ENCODE results near the gene CTNS.

CTNS gene

DNA sequence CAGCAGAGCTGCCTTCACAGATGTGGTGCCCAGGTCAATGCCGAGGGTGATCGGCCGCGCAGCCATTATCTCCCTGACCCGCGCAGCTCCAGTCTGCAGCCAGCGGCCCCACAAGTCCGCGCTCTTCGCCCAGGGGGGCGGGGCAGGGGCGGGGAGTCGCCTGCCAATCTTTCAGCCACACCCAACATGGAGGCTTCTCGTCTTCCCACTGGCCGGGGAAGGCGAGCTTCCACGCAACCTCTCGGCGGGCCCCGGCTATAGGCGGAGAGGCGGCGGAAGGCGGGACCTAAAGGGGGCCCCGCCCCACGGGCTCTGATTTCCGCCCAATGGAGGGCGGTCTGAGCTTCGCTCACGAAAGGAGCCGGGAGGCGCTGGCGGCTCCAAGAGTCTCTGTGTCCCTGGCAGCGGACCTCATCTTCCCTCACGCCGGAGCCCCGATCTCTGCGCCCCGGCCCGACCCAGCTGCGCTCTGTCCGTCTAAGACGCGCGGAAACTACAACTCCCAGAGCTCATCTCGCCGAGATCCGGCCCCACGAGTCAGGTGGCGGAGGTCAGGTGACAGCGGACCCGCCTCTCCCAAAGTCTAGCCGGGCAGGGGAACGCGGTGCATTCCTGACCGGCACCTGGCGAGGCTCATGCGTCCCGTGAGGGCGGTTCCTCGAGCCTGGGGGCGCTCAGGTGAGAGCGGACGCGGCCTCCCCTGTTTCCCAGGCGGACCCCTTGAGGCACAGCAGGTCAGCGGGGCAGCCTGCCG, at the start of gene CTNS, which contains the start of gene SHPK:
TSS of gene CTNS (plus strand) at position 607 of the 754 bp plus-strand sequence. CDS start 3,447 bp downstream, outside the sequence.
TSS of gene SHPK (minus strand) at position 97 of the 754 bp plus-strand sequence. CDS start at position 66, 31 bp downstream.
- peak; percentile 89 for DNase-seq

DNA sequence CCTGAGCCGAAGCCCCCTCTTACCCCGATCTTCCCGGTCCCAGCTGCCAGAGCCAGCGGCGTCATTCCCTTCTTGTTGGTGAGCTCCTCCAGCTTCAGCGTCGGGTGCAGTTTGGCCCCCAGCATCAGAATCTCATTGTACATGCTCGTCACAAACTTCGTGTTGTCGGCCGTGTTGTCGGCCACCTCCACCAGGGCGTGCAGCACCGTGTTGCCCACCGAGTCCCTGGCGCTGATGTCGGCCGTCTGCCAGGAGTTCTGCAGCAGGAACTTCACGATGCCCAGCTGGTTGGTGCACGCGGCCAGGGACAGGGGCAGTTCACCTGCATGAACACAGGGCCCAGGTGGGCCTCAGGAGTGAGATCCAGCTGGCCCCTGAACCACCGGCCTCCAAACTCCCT, 46.8 kb upstream of the CTNS start:
- no peak for DNase-seq

DNA sequence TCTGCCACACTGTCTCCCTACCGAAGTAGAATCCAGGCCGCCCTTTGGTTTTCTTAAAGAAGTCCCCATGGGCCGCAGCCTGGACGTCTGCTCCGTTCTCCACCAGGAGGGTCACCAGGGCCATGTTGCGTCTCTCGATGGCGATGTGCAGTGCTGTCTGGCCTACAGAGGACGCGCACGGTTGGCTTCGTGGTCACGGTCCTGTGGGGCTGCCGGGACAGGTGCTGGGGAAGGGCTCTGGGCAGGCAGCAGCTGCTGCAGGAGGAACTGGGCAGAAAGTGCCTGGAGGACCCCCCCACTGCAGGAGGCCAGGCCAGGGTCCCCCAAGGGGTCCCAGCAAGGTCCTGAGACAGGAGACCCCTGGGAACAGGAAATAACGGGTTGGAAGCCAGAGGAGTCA, 46.3 kb upstream of the CTNS start:
- DNase-seq, result no peak

DNA sequence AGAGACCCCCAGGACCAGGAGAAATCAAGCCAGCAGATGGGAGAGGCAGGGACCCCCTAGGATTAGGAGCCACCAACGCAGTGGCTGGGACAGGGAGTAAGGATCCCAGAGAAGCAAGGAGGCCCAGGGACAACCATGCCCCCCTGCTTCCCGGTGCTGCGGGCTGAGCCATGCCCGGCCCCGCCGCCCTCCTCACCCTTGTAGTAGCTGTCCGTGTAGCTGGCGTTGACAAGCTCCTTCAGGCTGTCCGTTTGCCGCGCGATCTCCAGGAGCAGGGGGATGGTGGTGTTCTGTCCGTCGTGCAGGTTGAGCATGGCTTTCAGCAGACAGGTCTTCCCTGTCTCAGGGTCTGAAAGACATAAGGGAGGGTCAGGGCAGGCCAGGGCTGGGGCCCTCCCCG, 45.8 kb upstream of the CTNS start:
- no peak for DNase-seq

DNA sequence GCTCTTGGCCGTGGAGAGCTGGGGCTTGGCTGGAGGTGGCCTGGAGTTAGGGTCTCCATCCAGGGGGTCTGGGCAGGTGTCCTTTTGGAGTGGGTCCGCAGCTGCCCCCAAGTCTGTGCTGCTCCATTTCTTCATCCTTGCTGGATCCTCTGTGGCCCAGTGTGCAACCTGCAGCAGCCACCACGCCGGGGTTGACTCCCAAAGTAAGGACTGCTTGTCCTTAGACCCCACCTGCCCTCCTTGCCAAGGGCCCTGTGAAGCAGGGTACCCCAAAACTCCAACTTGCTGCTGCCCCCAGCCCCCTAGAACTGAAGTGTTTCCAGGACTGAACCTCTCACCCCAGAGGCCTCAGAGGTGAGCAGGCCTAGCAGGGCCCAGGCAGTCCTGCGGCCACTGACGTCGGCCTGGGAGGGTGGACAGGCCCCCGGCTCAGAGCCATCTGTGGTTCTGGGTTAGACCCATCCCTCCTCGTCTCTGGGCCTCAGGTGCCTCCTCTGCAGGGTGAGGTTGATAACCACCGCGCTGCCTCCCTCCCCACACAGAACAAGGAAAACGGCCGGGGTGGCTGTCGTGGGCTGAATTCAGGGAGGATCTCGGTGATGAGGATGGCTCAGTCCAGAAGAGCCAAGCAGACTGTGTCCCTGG, 44.2 kb upstream of the CTNS start:
- no peak for DNase-seq

DNA sequence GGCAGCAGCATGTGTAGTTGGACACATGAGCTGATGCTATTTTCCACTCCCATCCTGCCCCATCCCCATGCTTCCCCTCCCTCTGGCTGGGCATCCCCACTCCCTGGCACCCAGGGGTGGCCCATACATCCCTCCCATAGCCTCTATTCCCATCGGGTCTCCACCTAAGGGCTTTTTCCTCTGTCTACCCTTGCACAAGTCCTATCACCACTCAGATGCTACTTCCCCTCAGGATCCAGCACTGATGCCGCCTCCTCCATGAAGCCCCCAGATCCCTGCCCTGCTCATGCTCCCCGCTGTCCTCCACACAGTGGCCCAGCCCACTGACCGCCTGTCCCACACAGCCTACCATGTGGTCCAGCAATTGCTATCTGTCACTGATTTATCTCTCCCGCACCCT, 43.2 kb upstream of the CTNS start:
- DNase-seq, result no peak

DNA sequence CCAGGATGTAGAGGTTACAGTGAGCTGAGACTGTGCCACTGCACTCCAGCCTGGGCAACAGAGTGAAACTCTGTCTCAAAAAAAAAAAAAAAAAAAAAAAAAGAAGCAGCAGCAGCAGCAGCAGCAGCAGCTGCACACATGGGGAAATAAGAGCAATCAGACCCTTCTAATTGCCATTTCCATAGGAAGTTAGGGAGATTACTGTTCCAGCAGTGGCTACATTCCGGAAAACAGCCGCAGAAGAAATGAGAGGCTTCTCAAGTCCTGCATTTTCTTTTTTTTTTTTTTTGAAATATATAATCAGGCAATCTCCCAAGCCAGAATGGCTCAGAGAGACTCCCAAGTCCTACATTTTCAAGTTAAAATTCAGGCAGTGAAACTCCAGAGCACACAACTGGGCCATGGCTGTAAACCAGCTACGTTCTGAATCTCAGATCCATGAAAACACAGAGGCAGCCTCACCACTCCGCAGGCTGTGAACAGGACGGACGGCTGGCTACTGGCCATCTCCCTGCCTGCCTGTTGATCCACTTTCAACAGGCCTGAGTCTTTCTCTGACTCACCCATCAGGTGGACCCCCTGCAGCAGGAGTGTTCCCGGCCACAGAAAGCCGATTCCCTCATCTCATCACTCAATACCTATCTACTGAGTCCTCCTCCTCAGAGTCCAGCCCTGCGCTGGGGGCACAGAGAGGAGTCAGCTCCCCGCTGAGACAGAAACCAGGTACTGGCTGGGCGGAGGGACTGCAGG, 42.3 kb upstream of the CTNS start:
- DNase-seq, result no peak

DNA sequence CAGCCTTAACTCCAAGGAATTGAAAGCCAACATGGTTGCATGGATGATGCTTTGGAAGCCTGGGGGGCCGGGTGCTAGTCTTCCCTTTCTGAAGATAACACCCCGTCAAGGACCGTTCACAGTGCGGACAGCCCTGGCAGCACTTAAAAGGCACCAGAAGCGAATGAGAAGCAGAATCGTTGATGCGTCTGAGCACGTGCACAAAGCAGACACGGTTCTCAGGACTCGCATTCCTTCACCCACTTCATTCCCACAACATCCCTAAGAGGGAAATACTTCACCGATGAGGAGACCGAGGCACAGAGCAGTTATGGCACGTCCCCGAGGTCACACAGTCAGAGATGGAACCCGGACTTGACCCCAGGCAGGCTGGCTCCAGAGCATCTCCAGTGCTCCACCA, 41.6 kb upstream of the CTNS start:
- no peak for DNase-seq

DNA sequence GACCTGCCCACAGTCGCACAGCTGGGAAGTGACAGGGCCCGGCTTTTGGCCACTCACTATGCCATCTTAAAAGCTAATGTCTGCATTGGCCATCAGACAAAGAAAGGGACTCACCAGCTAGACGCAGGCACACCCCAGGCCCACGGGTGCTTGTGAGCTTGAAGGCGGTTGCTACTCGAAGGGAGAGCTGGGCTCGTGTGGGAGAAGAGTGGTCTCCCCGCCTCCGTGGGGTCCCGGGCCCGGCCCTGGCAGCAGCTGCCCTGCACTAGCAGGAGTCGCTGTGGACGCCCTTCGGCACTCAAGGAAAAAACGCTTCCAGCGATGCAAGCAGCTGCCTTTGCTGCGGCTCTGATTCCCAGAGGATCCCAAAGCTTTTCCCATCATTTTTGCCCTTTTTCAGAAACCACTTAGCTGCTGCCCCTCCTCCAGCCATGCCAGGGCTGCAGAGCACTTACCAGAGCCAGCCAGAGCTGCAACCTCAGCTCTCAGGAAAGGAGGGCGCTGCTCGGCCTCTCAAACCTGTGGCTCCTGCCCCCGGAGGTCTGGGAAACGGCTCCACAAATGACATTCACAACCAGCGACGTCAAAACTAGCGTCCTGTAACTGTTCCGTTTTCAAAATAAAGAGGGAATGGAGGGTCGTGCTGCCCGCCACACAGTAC, 39.6 kb upstream of the CTNS start:
- no peak for DNase-seq

DNA sequence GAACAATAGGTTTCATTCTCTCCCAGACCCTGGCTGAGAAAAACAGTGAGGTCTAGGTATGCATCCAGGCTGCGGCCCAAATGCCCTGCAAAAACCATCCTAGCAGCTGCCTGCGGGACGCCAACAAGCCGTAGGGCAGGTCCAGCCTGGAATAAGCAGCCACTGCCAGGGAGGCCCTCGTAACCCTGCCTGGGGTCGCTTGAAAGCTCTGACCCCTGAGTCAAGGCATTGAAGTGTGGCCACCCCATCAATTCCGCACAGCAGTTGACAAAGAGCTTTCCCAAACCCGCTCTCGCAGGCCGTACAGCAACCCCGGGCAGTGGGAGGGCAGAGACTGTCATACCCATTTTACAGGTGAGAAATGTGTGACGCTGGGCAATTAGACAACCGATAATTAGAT, 38.5 kb upstream of the CTNS start:
- no peak for DNase-seq

DNA sequence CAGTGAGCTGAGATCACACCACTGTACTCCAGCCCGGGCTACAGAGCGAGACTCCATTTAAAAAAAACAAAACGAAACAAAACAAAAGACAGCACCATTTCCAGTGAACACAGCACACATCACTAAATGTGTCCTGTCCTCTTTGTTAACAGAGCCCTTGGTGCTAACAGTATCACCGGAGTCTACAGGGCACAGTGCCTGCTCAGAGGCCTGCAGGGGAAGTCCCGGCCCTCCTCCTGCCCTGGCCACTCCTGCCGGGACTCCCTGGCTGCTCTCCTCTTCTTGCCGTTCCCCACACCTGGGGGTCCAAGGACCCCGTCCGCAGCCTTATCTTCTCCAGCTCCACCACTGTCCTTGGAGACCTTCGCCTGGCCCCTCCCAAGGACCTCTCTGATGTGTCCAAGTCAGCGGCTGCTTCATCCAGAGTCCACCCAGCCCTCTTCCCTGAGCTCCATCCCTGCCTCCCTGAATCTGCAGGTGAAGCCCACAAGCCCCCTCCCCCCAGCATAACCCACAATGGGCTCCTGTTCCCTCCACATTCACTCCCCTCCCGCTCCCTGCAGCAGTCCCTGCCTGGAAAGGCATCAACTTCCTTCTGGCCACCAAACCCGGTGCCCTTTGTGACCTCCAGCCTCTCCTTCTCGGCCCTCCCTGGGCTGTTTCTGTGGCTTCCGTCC, 35.9 kb upstream of the CTNS start:
- no peak for DNase-seq

DNA sequence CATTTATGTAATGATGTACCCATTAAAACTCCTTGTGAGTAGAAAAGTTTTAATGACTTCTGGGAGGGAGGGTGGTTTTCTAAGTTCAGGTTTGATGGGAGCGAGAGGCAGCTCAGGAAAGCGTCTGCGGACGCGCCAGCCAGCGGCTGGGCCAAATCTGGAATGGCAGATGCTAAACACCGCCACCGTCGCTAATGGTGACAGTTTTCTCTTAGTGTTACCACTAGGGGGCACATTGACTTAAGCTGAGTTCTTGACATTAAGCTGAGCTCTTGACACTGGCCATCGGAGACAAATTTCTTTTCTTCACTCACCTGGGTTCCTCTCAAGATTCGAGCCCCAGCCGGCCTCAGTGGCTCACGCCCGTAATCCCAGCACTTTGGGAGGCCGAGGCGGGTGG, 34.1 kb upstream of the CTNS start:
- DNase-seq, result no peak

DNA sequence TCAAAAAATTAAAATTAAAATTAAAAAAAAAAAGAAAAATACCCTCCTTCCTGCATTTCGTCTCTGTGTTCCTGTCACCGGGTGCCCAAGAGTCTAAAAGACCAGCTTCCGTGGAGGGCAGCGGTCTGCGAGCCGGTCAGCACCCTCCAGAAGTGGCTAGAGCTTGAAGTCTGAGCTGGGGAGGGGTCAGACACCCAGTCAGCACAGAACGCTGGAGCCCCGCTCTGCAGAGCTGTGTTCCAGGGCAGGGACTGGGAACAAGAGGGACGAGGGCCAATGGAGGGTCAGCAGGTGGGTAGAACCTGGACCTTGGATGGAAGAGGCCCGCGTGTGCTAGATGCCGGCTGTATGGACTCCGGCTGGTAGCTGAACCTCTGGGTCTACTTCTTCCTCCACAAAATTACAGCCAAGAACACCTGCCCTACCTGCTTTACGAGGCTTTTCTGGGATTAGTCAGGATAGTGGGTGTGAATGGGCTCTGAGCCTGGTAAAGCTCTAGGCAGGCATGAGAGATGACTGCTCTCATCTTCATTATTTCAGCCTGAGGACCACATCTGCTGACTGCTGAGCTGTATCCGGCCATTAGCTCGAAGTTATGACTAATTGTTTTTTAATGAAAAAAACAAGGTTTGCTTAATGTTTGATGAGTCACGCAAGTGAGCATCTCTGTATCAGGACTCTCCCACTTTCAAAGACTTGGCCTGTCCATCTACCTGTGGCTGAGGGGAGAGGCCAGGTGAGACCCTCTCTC, 33.3 kb upstream of the CTNS start:
- DNase-seq, result no peak

DNA sequence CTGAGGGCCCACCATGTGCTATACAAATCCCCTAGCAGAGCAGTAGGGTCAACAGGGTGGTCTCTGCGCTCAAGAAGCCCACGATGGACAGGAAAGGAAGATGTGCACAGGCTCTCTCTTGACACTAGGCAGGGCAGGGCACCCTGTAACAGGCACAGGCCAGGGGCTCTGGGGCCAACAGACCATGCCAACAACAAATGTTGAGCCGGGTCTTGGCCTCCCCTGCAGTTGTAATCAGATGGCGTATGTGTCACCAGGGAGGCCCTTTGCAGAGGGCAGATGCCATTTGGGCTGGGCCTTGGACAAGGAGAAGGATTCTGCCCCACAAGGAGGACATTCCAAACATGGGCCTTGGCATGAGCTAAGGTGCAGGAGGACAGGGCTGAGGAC, 32.7 kb upstream of the CTNS start:
- DNase-seq, result no peak

DNA sequence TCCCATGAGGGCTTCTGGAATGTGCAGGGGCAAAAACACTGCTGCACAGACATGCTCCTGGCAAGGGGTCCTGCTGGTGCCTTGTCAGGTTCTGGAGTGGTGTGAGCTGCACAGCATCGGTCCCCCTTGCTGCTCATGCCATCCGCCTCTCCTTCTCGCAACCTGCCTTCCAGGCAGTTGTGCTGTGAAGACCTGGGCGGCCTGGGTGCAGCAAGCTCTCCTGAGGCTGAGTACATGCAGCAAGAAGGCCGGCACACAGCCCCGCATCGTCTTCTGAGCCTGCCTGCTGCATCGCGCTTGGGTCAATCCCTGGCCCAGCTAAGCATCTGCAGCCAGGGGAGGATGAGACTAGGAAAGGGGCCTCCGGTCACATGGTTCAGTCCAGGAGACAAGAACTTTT, 26.9 kb upstream of the CTNS start:
- DNase-seq, result no peak

DNA sequence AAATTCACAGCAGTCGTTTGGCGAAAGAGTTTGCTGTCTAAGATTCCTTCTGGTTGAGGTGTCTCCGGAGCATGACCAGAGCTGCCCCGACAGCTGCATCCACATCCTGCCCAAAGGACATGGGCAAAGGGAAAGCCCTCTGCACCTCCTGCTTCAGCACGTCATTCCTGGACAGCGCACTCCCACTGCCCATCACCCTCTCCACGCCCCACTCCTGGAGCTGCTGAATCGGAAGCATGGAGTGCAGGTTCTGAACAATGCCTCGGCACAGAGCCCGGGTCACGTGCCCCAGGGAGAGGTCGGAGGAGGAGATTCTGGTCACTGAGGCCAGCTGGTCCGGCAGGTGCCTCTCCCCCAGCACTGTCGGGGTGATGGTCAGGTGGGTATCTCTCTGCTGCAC, 26.0 kb upstream of the CTNS start:
- DNase-seq, result no peak

DNA sequence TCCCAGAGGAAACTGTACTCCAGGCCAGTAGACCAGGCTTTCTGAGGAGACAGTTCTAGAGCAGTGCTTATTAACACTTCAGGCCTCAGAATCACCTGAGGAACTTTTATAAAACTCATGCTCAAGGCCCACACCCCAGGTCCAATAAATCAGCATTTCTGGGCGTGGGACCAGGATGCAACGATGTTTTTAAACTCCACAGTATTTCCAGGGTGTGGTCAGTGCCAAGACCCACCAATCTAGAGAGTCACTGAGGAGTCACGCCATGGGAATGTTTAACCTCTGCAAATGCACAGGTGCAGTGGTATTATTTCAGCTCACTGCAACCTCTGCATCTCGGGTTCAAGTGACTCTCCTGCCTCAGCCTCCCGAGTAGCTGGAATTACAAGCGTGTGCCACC, 23.4 kb upstream of the CTNS start:
- DNase-seq, result no peak

DNA sequence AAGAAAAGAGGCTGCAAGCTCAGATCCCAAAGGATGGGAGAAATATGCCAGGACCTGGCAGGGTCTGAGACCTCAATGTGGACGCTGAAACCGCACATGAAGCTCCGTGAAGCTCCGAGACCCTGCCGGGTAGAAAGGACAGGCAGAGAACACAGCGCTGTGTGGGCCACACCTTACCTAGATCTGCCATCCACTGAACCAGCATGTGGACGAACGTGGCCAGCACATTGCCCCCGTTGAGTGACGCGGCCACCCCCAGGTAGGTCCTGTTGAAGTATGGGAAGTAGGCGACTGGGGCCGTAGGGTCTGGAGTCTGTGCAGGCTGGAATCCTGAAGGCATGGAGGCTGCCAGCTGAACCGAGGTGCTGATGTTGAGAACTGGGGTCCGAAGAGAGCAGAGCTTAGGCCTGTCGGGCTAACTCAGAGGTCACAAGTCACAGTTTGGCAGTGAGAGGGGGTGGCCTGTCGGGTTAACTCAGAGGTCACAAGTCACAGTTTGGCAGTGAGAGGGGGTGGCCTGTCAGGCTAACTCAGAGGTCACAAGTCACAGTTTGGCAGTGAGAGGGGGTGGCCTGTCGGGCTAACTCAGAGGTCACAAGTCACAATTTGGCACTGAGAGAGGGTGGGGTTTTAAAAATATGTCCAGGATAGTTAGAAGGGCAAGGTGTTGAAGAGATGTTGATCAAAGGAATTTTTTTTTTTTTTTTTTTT, 21.2 kb upstream of the CTNS start:
- no peak for DNase-seq

DNA sequence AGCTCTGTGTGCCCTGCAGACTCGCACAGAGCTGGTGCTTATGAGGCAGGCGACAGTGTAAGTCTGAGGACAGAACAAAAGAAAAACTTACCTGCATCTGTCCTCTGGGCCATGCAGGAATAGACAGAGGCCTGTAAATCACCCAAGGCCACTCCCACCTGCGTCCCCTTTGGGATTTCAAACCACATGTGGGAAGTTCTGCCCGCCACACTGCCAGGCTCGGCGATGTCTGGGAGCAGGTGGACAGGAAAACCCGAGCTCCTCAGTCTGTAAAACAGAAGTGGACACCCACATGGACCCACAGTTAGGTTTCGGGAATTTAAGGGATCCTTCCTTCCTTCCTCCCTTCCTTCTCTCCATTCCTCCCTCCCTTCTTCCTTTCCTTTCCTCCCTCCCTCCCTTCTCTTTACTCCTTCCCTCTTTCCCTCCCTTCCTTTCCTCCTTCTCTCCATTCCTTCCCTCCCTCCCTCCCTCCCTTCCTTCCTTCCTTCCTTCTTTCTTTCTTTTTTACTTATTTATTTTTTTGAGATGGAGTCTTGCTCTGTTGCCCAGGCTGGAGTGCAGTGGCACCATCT, 15.3 kb upstream of the CTNS start:
- DNase-seq, result no peak

DNA sequence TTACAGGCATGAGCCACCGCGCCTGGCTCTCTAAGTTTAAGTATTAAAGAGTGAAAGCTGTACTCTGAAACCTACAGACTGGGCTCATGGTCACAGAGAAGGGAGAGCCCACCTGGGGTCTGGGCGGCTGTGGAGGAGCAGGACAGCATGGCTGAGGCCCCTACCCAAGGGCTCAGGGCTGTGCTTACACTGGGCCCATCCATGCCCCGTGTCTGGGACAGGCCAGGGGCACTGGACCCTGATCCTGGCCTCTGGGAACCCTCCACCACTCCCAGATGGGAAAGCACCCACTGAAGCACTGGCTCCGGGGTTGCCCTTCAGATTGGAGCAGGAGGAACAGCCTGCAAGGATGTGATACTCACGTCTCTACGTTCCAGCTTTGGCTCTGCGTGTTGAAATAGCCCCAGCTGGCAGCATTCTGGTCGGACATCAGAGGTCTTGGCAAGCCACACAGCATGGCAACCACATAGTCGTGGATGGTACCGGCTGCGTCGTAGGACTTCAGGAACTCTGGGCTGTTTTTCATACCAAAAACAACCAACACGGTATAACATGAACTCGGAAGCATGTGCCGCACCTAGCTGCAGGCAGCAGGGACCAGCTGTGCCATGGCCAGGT, 13.5 kb upstream of the CTNS start:
- no peak for DNase-seq

Measured in NCI-H1092 (cell line).